Smooth muscle cell of trachea (primary cell): ENCODE results near the gene INSRR. TPM values are rescaled to one million over a fixed set of nuclear protein-coding genes. Genes with fewer than 3 reads are reported as not detected.

ENCODE experiments used
- total RNA-seq: library from RNA; depleted of rRNA; stranded (reverse); fragments of >200 nt; gene quantifications from 2 replicates; pipeline ENCODE4 v1.2.1, GENCODE V29; 2014

INSRR gene
- under 0.01 TPM in 1 of 2 replicates, not detected in the other for total RNA-seq

GRCh38 chr1:156858959-156859522 is at the start of gene INSRR:
INSRR (minus strand) TSS chr1:156859117; CDS start chr1:156858621, 496 bp downstream.

GRCh38 chr1:156893048-156893953 is 34.4 kb upstream of the INSRR start, which contains the start of gene PEAR1:
PEAR1 (plus strand) TSS chr1:156893718; CDS start chr1:156903927, 10,209 bp downstream.

GRCh38 chr1:156860628-156861423 is 1.9 kb upstream of the INSRR start, which contains the start of gene NTRK1:
NTRK1 (plus strand) TSS chr1:156860865; CDS start chr1:156860935, 70 bp downstream.

GRCh38 chr1:156816561-156817328 is 42.2 kb downstream of the INSRR start, which contains the start of gene SH2D2A:
SH2D2A (minus strand) TSS chr1:156816848; CDS start chr1:156816708, 140 bp downstream.

Other genes with a start within 250 kb of the INSRR start
- not detected in 2 replicates for gene HAPLN2, start 239.7 kb downstream of the INSRR start, total RNA-seq
- not detected in 2 replicates for gene BCAN, start 217.0 kb downstream of the INSRR start, total RNA-seq
- gene NES, start 181.7 kb downstream of the INSRR start, total RNA-seq = 58.2 and 110 TPM in 2 replicates
- gene CRABP2, start 153.5 kb downstream of the INSRR start, total RNA-seq = 248 and 256 TPM in 2 replicates
- gene METTL25B, start 130.6 kb downstream of the INSRR start, total RNA-seq = 15.9 and 17.0 TPM in 2 replicates
- gene ISG20L2, start 130.4 kb downstream of the INSRR start, total RNA-seq = 4.7 and 7.4 TPM in 2 replicates
- 42.2 and 53.4 TPM in 2 replicates for gene MRPL24, start 118.0 kb downstream of the INSRR start, total RNA-seq
- gene HDGF, start 107.4 kb downstream of the INSRR start, total RNA-seq = 128 and 251 TPM in 2 replicates
- 14.1 and 15.4 TPM in 2 replicates for gene PRCC, start 91.6 kb downstream of the INSRR start, total RNA-seq
- gene SH2D2A, start 42.3 kb downstream of the INSRR start, total RNA-seq = not detected in 2 replicates
- not detected in 2 replicates for gene NTRK1, start 1.7 kb upstream of the INSRR start, total RNA-seq
- 5.6 and 7.4 TPM in 2 replicates for gene PEAR1, start 34.6 kb upstream of the INSRR start, total RNA-seq
- not detected in 2 replicates for gene LRRC71, start 61.5 kb upstream of the INSRR start, total RNA-seq
- gene ARHGEF11, start 186.6 kb upstream of the INSRR start, total RNA-seq = 22.4 and 37.4 TPM in 2 replicates
- not detected in 2 replicates for gene ETV3L, start 240.7 kb upstream of the INSRR start, total RNA-seq